Astrocyte (in vitro differentiated cells and primary cell): ENCODE data around the gene PRORP. TPM values are rescaled to one million over a fixed set of nuclear protein-coding genes. Genes with fewer than 3 reads are reported as not detected.

Experiments
- DNase-seq: peaks from one replicate; pipeline ENCODE4 v3.0.0-alpha.2; 2010; ENCODE audit warnings: low read depth
- FAIRE-seq: peaks from 2 replicates; lab custom pipeline; 2011; peaks lifted over from hg19 to GRCh38; lab: Jason Lieb, UNC
- H2AFZ ChIP-seq: 2 replicates; pipeline ENCODE4 v1.6.0; 2012; ENCODE audit warnings: low read depth, low read length, inconsistent platforms
- H3K27ac ChIP-seq: 2 replicates; pipeline ENCODE4 v1.5.1; 2011; ENCODE audit warnings: low read depth, low read length, inconsistent platforms
- H3K27me3 ChIP-seq: 2 replicates; pipeline ENCODE4 v1.6.0; 2011; ENCODE audit warnings: low read length, inconsistent platforms; ENCODE audit not compliant: insufficient read depth
- H3K36me3 ChIP-seq: 2 replicates; pipeline ENCODE4 v1.5.1; 2011; ENCODE audit warnings: low read length, inconsistent platforms; ENCODE audit not compliant: insufficient read depth
- H3K4me1 ChIP-seq: 2 replicates; pipeline ENCODE4 v1.5.1; 2011; ENCODE audit warnings: low read length, inconsistent platforms; ENCODE audit not compliant: insufficient read depth
- H3K4me2 ChIP-seq: 2 replicates; pipeline ENCODE4 v1.6.0; 2012; ENCODE audit warnings: low read length, inconsistent platforms
- H3K4me3 ChIP-seq: 2 replicates; pipeline ENCODE4 v1.5.1; 2011; ENCODE audit warnings: low read depth, mild to moderate bottlenecking, low read length, inconsistent platforms; ENCODE audit not compliant: insufficient read depth
- H3K79me2 ChIP-seq: 2 replicates; pipeline ENCODE4 v1.6.0; 2012; ENCODE audit warnings: mild to moderate bottlenecking, low read length, inconsistent platforms; ENCODE audit not compliant: insufficient read depth
- H3K9ac ChIP-seq: 2 replicates; pipeline ENCODE4 v1.6.0; 2012; ENCODE audit warnings: mild to moderate bottlenecking, low read length, inconsistent platforms
- H3K9me3 ChIP-seq: 2 replicates; pipeline ENCODE4 v1.5.1; 2012; ENCODE audit warnings: low read depth, mild to moderate bottlenecking, low read length, inconsistent platforms; ENCODE audit not compliant: insufficient read depth
- H4K20me1 ChIP-seq: 2 replicates; pipeline ENCODE4 v1.6.0; 2012; ENCODE audit warnings: low read length, inconsistent platforms; ENCODE audit not compliant: insufficient read depth
- H3K27ac Mint-ChIP-seq: one replicate; pipeline ENCODE4 v1.8.0; 2021; ENCODE audit warnings: mild to moderate bottlenecking, mixed read lengths; ENCODE audit not compliant: unreplicated experiment
- H3K27me3 Mint-ChIP-seq: one replicate; pipeline ENCODE4 v1.8.0; 2021; ENCODE audit warnings: low read depth, mixed read lengths; ENCODE audit not compliant: unreplicated experiment
- H3K36me3 Mint-ChIP-seq: one replicate; pipeline ENCODE4 v1.8.0; 2021; ENCODE audit warnings: low read depth, mixed read lengths; ENCODE audit not compliant: unreplicated experiment
- H3K4me1 Mint-ChIP-seq: one replicate; pipeline ENCODE4 v1.8.0; 2021; ENCODE audit warnings: low read depth, mixed read lengths; ENCODE audit not compliant: unreplicated experiment
- H3K4me3 Mint-ChIP-seq: one replicate; pipeline ENCODE4 v1.8.0; 2021; ENCODE audit warnings: mild to moderate bottlenecking, moderate library complexity, mixed read lengths; ENCODE audit not compliant: unreplicated experiment
- H3K9me3 Mint-ChIP-seq: one replicate; pipeline ENCODE4 v1.8.0; 2021; ENCODE audit warnings: mild to moderate bottlenecking, mixed read lengths; ENCODE audit not compliant: unreplicated experiment
- EZH2 ChIP-seq: IDR thresholded peaks from 2 replicates; pipeline ENCODE4 v1.6.1; 2012; ENCODE audit warnings: mild to moderate bottlenecking, low read length, inconsistent platforms; ENCODE audit not compliant: insufficient read depth
- total RNA-seq: library from RNA; stranded (reverse); gene quantifications from 2 replicates; pipeline ENCODE4 v1.2.1, GENCODE V29; 2021
- TF ChIP-seq, protein P1 (sequence below): IDR thresholded peaks from 2 replicates; pipeline ENCODE4 v1.5.1; 2011; ENCODE audit warnings: low read depth, mild to moderate bottlenecking, inconsistent platforms, low read length, moderate library complexity; ENCODE audit not compliant: insufficient read depth

Gene PRORP
- total RNA-seq, 1 donor from 2014 or later: 32.4 TPM

- Histone ChIP-seq H3K27me3 (no peaks in the 10 kb centered on the region), H3K9ac (no peak overlapping the region), H3K4me2 (no peak overlapping the region), H4K20me1 (peaks cover 7% of the 10 kb centered on the region), H3K4me3 (no peak overlapping the region), H3K4me1 (no peaks in the 10 kb centered on the region), H3K79me2 (no peaks in the 10 kb centered on the region), H2AFZ (no peak overlapping the region), H3K27ac (no peak overlapping the region), H3K36me3 (peaks cover 32% of the 10 kb centered on the region), H3K9me3 (no peaks in the 10 kb centered on the region)
- Mint-ChIP-seq H3K9me3 (no peaks in the 10 kb centered on the region), H3K27ac (no peak overlapping the region), H3K36me3 (peaks cover 9% of the 10 kb centered on the region), H3K27me3 (no peaks in the 10 kb centered on the region), H3K4me1 (no peaks in the 10 kb centered on the region), H3K4me3 (no peak overlapping the region)
- DNase-seq: no peak
- TF ChIP-seq, protein P1, sequence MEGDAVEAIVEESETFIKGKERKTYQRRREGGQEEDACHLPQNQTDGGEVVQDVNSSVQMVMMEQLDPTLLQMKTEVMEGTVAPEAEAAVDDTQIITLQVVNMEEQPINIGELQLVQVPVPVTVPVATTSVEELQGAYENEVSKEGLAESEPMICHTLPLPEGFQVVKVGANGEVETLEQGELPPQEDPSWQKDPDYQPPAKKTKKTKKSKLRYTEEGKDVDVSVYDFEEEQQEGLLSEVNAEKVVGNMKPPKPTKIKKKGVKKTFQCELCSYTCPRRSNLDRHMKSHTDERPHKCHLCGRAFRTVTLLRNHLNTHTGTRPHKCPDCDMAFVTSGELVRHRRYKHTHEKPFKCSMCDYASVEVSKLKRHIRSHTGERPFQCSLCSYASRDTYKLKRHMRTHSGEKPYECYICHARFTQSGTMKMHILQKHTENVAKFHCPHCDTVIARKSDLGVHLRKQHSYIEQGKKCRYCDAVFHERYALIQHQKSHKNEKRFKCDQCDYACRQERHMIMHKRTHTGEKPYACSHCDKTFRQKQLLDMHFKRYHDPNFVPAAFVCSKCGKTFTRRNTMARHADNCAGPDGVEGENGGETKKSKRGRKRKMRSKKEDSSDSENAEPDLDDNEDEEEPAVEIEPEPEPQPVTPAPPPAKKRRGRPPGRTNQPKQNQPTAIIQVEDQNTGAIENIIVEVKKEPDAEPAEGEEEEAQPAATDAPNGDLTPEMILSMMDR: no peak
- no peak for TF ChIP-seq EZH2
- FAIRE-seq: no peak
These were observed 42.6 kb upstream of the PRORP start for GRCh38 chr14:35079742-35080141.

DNA sequence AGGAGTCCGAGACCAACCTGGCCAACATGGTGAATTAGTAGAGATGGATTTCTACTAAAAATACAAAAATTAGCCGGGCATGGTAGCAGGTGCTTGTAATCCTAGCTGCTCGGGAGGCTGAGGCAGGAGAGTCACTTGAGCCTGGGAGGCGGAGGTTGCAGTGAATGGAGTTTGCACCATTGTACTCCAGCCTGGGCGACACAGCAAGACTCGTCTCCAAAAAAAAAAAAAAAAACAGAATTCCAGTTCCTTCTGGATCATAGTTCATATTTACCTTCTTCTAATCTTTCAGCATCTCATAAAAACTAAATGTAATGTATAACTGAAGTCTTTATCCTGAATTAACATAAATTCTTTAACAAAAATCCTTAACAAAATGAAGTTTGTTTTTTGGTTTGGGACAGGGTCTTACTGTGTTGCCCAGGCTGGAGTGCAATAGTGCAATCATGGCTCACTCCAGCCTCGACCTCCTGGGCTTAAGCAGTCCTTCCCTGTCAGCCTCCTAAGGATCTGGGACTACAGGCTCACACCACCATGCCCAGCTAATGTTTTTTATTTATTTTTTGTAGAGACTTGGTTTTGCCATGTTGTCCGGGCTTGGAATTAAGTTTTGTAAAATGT lies 38.7 kb upstream of the PRORP start:
- Histone ChIP-seq H4K20me1 (no peaks in the 10 kb centered on the region), H3K9me3 (no peaks in the 10 kb centered on the region), H3K9ac (no peak overlapping the region), H3K4me3 (no peak overlapping the region), H3K79me2 (no peaks in the 10 kb centered on the region), H3K4me2 (no peak overlapping the region), H3K27me3 (no peaks in the 10 kb centered on the region), H3K27ac (no peak overlapping the region), H2AFZ (no peak overlapping the region), H3K4me1 (no peaks in the 10 kb centered on the region), H3K36me3 (peaks cover 29% of the 10 kb centered on the region)
- TF ChIP-seq, protein P1: no peak
- no peak for TF ChIP-seq EZH2
- Mint-ChIP-seq H3K27me3 (no peaks in the 10 kb centered on the region), H3K27ac (no peak overlapping the region), H3K4me1 (peaks cover 3% of the 10 kb centered on the region), H3K4me3 (no peak overlapping the region), H3K36me3 (peaks cover 8% of the 10 kb centered on the region), H3K9me3 (no peaks in the 10 kb centered on the region)
- FAIRE-seq (no peak), DNase-seq (no peak)

GRCh38 chr14:35085441-35085840 lies 36.9 kb upstream of the PRORP start:
- FAIRE-seq (no peak), DNase-seq (no peak)
- H2AFZ ChIP-seq: no peak overlapping the region
- Mint-ChIP-seq H3K27me3 (no peaks in the 10 kb centered on the region), H3K27ac (no peak overlapping the region), H3K36me3 (peaks cover 8% of the 10 kb centered on the region), H3K9me3 (no peaks in the 10 kb centered on the region), H3K4me1 (peaks cover 3% of the 10 kb centered on the region), H3K4me3 (no peak overlapping the region)
- H3K79me2 ChIP-seq: no peaks in the 10 kb centered on the region
- H3K4me2 ChIP-seq: no peak overlapping the region
- peaks cover 15% of the 10 kb centered on the region for H3K36me3 ChIP-seq
- no peak overlapping the region for H3K4me3 ChIP-seq
- no peak overlapping the region for H3K27ac ChIP-seq
- no peaks in the 10 kb centered on the region for H3K27me3 ChIP-seq
- no peaks in the 10 kb centered on the region for H4K20me1 ChIP-seq
- TF ChIP-seq EZH2: no peak
- TF ChIP-seq, protein P1: no peak
- no peak overlapping the region for H3K9ac ChIP-seq
- H3K4me1 ChIP-seq: no peaks in the 10 kb centered on the region
- H3K9me3 ChIP-seq: no peaks in the 10 kb centered on the region
